Posterior cingulate gyrus (tissue), 11 donors: ENCODE measurements around the gene NACC1.
"Not testable (repeated sequence)": the region's sequence is repeated elsewhere in the genome, so short reads cannot be mapped to it uniquely, and the experiment has no call there.

Source experiments
- DNase-seq, 10 donors: peaks; one replicate each; pipeline versions ENCODE4 v3.0.0 to v3.0.0-alpha.2; 2020 to 2021; ENCODE audit warnings: mixed read lengths in 3 of 10
- intact Hi-C: fragments of 100-400 bp; cut with DNase I; formaldehyde crosslinking; loops from one replicate; pipeline ENCODE4 v1.15.1; 2023

NACC1 gene

DNA sequence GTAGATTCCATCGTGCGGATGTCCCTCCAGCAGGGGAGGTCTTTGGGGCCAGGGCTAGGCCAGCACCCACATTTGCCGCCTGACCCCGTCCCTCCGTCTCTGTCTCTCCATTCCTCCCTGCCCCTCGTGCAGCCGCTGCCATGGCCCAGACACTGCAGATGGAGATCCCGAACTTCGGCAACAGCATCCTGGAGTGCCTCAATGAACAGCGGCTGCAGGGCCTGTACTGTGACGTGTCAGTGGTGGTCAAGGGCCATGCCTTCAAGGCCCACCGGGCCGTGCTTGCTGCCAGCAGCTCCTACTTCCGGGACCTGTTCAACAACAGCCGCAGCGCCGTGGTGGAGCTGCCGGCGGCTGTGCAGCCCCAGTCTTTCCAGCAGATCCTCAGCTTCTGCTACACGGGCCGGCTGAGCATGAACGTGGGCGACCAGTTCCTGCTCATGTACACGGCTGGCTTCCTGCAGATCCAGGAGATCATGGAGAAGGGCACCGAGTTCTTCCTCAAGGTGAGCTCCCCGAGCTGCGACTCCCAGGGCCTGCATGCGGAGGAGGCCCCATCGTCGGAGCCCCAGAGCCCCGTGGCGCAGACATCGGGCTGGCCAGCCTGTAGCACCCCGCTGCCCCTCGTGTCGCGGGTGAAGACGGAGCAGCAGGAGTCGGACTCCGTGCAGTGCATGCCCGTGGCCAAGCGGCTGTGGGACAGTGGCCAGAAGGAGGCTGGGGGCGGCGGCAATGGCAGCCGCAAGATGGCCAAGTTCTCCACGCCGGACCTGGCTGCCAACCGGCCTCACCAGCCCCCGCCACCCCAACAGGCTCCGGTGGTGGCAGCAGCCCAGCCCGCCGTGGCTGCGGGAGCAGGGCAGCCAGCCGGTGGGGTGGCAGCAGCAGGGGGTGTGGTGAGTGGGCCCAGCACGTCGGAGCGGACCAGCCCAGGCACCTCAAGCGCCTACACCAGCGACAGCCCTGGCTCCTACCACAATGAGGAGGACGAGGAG, 17.3 kb downstream of the NACC1 start:
- intact Hi-C loops, result no loop called here
- DNase-seq, result peak in 3 of 10 donors; percentile 82 to 91 (median 90)

DNA sequence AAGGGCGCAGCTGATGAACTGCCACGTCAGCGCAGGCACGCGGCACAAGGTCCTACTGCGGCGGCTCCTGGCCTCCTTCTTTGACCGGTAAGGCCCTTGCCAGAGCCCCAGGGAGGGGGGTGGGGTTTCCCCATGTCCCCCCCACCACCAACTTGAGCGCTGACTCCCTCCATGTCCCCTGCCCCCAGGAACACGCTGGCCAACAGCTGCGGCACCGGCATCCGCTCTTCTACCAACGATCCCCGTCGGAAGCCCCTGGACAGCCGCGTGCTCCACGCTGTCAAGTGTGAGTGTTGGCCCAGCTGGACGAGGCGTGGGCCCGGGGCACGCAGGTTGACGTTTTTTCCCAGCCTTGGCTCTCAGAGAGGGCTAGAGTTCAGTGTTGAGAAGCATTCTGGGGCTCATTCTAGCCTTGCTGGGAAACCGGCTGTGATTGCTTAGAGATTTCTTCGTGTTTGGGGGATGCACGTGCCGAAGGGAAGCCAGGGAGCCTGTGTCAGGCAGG, 19.3 kb downstream of the NACC1 start:
- no peak for DNase-seq
- intact Hi-C loops, result no loop called here

DNA sequence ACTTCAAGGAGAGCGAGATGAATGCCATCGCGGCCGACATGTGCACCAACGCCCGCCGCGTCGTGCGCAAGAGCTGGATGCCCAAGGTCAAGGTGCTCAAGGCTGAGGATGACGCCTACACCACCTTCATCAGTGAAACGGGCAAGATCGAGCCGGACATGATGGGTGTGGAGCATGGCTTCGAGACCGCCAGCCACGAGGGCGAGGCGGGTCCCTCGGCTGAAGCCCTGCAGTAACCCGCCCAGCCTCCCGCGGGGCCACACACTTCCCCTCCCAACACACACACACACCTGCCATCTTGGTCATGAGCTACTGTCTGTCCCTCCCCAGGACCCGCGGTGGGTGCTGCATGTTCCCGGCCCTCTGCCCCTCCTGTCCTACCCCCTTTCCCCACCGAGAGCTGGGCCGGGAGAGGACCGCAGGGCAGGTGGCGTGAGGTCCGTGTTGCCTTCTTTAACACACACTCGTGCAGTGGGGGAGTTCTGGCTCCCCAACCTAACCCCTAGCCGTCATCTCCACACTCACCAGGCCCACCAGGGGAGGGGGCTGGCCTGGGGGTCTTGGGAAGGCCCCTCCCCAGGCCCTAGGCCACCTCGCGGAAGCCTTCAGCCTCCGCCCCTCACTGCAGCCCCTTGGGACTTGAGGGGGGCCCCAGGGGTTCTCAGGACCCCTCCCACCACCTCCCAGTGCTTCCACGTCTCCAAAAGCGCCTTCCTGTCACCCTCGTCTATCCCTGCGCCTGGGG, 20.3 kb downstream of the NACC1 start:
- no peak for DNase-seq
- intact Hi-C loops, result no loop called here

DNA sequence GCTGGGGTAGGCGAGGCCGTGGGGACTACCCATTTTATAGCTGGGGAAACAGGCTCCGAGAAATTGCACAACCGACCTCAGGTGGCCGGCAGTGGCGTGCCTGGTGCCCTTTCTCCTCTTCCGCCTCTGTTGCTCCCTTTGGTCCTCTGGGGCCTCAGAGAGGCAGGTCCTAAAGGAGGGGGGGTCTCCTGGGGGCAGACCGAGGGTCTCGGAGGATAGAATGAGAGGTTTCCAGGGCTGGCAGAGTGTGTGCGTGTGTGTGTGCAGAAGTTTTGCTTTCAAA, 20.8 kb downstream of the NACC1 start:
- intact Hi-C loops, result no loop called here
- DNase-seq, result peak in 1 of 10 donors; percentile 72

DNA sequence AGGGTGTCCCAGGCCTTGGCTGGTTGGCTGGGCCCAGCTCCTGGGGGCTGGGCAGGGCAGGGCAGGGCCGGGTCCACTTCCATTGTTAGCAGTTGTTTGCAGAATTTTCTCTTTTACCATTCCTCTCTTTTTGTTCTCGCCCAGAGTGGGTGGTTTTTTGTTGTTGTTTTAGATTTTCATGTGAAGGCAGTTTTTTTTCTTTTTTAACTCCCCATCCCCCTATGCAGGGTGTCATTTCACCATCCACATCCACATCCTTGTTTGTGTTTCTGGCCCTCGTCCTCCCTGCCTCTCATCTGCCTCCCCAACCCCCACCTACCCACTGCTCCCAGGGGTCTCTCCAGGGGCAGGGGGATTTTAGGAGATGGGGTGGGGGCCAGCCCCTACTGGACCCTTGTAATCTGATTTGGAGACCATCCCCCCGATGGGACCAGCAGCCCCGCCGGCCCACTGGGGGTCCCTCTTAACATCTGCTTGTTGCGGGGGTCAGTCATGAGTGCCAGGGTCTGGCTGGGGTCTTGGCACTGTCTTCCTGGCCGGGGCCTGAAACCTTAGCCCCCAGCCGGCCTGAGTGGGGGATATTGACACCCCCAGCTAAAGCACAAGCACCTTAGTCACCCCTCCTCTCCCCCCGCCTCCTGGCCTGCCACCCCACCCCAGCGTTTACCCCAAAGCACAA, 21.7 kb downstream of the NACC1 start:
- DNase-seq, result peak in 1 of 10 donors; percentile 62
- intact Hi-C loops, result no loop called here

DNA sequence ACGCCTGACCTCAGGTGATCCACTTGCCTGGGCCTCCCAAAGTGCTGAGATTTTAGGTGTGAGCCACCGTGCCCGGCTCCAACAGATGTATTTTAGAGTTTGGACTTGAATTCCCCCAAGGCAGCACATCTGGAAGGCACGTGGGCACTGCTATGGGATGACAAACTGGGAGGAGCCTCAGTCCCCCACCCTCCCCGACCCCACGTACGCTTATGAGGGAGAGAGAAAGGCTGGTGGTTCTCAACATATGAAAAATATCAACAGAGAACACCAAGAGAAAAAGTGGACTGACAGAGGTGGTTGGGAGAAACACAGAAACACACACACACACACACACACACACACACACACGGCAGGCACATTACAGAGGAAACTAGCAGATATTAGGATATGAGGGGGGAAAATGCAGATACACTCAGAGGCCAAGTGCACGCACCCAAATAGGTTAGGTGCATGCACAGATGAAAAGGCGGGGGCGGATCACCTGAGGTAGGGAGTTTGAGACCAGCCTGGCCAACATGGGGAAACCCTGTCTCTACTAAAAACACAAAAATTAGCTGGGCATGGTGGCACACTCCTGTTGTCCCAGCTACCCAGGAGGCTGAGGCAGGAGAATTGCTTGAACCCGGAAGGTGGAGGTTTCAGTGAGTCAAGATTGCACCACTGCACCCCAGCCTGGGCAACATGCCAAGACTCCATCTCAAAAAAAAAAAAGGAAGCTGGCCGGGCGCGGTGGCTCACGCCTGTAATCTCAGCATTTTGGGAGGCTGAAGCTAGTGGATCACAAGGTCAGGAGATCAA, 28.9 kb downstream of the NACC1 start:
- intact Hi-C loops, result no loop called here
- DNase-seq, result no peak

DNA sequence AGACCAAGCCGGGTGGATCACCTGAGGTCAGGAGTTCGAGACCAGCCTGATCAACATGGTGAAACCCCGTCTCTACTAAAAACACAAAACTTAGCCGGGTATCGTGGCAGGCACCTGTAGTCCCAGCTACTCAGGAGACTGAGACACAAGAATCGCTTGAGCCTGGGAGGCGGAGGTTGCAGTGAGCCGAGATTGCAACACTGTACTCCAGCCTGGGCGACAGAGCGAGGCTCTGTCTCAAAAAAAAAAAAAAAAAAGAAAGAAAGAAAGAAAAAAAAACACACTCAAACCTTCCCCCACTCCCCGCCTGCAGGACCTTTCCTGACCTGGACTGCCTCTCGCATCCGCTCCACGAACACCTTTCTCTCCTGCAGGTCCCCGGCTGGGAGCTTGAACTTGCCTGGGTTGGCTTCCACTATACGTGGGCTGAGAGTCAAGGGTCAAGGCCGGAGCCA, 31.1 kb downstream of the NACC1 start:
- intact Hi-C loops, result not testable (repeated sequence)
- peak in 2 of 10 donors; percentile 64 to 83 for DNase-seq

DNA sequence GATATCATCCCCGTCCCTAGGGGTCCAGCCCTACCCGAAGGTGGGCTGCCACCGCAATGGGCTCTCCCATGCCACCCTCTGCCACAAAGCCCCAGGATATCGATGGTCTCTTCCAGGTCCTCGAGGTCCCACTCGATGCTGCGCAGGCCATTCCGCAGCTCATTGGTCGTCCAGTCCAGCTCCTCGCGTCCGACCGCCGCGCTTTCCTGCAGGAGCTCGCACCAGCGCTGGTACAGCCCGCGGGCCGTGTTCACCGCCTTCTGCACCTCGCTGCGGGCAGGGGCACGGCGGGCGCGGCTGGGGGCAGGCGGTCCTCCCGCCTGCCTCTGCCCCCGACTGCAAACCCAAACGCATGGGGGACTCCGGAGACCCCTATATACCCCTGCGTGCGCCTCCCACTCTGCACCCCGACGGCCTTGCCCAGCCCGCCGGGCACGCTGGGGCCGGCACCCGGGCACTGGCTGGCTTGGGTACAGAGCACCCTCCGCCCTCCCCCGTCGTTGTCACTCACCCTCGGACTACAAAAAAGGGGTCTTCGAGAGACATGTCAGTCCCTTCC, 31.6 kb downstream of the NACC1 start:
- intact Hi-C loops, result loop anchor here (1.0 kb wide), 1 partner anchor 31 kb away; the partner anchor contains the start of gene NACC1
- peak in 4 of 10 donors; percentile 29 to 89 (median 70) for DNase-seq

DNA sequence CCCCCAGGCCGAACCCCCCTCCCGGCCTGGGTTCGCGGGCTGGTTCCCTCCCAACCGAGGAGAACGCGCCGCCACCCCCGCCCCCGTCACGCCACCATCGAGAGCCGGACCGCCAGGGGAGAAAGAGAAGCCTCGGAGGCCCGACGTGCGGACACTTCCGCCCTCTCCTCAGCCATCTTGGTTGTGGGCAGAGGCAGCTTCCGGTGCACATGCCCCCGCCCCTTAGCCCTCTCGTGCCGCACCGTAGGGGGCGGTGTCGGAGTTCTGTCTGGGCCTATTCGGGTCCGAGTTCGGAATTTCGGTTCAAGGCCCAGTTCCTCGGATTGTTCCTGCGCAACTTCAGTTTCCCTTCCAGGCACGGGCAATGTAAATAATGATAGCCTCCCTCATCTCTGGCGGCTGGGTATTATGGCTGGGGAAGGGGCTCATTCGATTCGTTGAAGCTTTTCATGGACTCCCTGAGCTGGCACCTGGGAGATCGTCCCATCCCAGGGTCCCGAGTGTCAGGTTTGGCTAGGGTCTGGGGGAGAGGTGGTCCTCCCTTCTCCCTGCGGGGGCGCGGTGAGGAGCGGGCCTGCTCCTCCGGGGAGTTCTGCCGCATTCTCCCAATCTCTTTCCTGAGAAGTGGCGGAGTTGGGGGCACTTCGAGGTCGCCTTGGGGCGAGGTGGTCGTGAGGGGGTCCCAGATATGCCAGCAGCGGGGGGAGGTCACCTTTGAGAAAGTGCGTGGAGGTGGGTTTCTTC, 32.3 kb downstream of the NACC1 start, which contains the start of the genes IER2 and STX10:
IER2 (plus strand) TSS at position 225 of the 744 bp plus-strand sequence. CDS start 2,776 bp downstream, outside the sequence.
STX10 (minus strand) TSS at position 189 of the 744 bp plus-strand sequence. CDS start 202 bp downstream, outside the sequence.
- peak; percentile 95 to 99 (median 97) for DNase-seq
- intact Hi-C loops, result loop anchor here (1.0 kb wide), 1 partner anchor 32 kb away; the partner anchor contains the start of gene NACC1

DNA sequence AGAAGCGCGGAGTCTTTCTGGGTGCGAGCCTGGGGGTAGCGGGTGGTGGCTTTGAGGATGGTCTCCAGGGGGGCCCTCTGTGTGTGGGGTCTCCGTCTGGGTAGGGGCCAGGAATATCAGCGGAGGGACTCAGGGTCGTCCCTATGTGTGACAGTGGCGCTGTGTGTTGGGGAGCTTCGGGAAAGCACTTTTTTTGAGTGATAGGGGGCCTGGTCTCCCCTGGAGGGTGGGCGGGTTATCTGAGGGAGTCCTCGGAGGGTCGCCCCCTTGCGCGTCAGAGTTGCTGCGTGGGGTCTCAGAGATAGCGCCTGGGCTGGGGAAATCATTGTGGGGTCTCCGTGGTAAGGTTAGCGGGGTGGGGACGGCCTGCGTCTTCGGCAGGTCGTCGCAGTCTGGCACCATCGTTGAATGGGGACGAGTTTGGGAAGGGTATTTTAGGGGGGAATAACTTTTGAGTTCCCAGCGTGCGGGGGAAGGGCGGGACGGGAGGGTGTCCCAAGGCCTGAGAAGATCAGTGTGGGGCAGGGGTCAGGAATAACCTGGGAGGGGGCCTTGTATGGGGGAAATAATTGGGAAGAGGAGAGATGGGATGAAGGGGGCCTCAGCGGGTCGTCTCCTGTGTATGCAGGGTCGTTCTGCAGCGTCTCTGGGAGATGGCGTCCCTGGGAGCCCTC, 33.0 kb downstream of the NACC1 start:
- DNase-seq, result no peak
- intact Hi-C loops, result loop anchor here (1.0 kb wide), 1 partner anchor 33 kb away; the partner anchor contains the start of gene NACC1

DNA sequence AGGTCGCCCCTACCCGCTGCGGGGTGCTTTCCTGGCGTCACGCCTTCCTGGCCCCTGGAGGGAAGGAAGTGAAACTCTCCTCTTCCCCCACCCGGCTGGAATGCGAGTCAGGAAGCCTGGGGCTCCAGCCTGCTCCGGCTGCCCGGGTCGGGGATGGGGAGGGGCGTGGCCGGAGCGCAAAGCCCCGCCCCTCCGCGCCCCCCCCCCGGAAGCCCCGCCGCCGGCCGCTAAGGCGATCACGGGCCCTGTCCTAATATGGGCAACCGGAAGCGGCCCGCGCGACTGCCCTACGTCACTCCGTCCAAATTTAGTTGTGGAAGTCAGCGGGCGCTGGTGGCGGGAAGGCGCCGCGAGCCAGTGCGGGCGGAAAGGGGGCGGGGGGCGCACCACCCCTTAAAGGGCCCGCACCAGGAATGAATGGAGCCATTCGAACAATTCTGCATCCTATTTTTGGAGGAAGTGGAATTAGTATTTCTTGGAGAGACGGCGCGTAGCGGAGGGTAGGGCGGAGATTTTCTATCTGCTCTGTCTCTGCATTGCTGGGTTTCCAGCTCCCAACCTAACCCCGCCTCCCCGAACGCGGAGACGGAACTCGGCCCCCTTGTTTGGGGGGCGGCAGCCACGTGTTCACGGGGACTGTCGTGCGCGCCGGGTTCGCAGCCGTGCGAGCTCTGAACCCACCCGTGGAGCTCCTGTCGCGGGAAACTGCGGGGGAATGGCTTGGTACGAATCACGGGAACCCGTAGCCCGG, 33.7 kb downstream of the NACC1 start:
- intact Hi-C loops, result no loop called here
- peak; percentile 96 to 100 (median 98) for DNase-seq

DNA sequence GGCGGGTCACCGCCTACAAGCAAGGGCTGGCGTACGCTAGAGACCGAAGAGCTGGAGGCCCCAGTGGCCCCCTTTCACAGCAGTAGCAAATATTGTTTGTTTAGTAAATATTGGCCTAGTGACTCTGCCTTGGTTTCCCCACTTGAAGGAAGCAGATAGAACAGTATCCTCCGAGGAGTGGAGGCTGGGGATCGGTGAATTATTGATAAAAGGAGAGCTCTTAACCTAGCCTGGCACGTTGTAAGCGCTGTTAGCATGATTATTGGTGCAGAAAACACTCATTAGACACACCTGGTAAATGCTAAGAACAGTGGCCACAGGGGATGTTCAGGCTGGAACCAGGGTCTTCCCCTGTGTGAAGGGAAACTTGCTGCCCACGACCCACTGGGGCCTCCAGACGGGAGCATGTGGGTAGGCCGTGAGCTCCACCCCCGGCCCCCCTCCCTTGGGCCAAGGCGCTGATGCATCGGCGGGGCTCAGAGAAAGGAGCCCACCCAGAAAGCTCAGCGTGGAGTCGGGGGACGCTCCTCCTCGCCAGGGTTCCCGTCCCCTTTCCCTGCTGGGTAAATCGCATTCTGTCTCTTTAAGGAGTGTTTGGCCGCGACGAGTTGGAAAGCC, 34.4 kb downstream of the NACC1 start:
- intact Hi-C loops, result no loop called here
- DNase-seq, result peak in 1 of 10 donors; percentile 28

DNA sequence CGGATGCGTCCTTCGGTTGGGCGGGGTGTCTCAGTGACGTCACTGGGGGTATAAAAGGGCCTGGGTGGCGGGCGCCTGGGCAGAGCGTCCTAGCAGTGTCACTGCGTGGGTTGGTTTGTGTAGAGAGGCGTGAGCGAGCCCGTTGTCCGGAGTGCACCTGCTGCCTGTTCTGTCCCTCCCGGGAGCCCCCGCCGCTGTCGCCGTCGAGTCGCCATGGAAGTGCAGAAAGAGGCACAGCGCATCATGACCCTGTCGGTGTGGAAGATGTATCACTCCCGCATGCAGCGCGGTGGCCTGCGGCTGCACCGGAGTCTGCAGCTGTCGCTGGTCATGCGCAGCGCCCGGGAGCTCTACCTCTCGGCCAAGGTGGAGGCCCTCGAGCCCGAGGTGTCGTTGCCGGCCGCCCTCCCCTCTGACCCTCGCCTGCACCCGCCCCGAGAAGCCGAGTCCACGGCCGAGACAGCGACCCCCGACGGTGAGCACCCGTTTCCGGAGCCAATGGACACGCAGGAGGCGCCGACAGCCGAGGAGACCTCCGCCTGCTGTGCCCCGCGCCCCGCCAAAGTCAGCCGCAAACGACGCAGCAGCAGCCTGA, 35.0 kb downstream of the NACC1 start:
- intact Hi-C loops, result loop anchor here (1.0 kb wide), 1 partner anchor 109 kb away; no protein-coding TSS in a partner anchor
- peak; percentile 93 to 99 (median 97) for DNase-seq

DNA sequence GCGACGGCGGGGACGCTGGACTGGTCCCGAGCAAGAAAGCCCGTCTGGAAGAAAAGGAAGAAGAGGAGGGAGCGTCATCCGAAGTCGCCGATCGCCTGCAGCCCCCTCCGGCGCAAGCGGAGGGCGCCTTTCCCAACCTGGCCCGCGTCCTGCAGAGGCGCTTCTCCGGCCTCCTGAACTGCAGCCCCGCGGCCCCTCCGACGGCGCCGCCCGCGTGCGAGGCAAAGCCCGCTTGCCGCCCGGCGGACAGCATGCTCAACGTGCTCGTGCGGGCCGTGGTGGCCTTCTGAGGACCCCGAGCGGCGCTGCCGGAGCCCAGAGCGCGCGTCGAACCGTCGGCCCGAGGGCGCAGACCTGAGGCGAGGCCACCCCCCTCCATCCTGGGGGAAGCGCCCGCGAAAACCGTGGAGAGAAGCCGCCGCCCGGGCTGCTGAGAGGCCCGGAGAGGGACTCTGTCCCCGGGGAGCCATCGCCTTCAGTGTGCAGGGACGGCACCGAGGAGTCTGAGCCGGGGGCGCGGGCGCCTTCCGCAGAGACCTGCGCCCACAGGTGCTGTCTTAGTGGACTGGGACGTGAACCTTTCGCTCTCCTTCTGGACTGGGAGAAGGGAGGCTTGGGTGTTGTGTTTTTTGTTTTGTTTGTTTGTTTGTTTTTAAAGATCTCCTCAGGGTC, 35.6 kb downstream of the NACC1 start:
- intact Hi-C loops, result loop anchor here (1.0 kb wide), 1 partner anchor 109 kb away; no protein-coding TSS in a partner anchor
- no peak for DNase-seq

DNA sequence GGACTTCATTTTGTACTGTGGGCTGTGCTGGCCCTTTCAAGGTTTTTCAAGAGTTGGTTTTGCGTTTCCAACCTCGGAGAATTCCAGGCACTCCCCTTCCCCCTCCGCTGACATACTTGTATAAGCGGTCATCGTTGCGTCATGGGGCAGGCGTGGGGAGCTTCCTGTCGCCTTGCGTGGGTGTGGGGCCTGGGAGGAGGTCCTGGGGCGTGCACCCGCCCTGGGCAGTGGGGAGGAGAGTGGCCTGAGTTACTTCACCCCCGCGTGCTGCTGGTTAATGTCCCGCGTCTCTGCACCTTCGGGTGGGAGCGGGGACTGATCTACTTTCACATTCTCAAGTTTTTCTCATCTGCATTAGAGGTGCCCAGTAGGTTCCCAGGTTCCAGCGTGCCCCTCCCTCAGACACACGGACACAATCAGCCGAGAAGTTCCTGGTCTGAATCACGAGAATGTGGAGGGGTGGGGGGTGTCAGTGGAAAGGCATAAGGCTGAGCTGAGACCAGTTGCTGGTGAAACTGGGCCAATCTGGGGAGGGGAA, 36.2 kb downstream of the NACC1 start:
- peak in 4 of 10 donors; percentile 36 to 91 (median 54) for DNase-seq
- intact Hi-C loops, result no loop called here
